HCT116 (cell line): Measurements from ENCODE around the gene STARD7. TPM values are rescaled to one million over a fixed set of nuclear protein-coding genes. Genes with fewer than 3 reads are reported as not detected.
"Not testable (repeated sequence)": the region's sequence is repeated elsewhere in the genome, so short reads cannot be mapped to it uniquely, and the experiment has no call there.

Experiments
- ATAC-seq: fragments of 200-7000 bp; cut with Tn5 transposase; 2 replicates; pipeline ENCODE4 v1.9.1; 2020; ENCODE audit warnings: mild to moderate bottlenecking, moderate library complexity
- BruUV-seq: library from RNA; stranded (reverse); fragments of 400-500 nt; replicated peaks from 2 replicates; lab custom pipeline; 2021; lab: Mats Ljungman, UMichigan
- CTCF ChIA-PET: fragments of 300-600 bp; sonication (Branson Sonifier 250); formaldehyde crosslinking; loops from one replicate; lab custom pipeline; 2021; ENCODE audit warnings: antibody characterized with exemption; lab: Charles Lee
- POLR2A ChIA-PET: fragments of 300-600, 350-600 bp; sonication (Branson Sonifier 250); formaldehyde crosslinking; loops from one replicate; lab custom pipeline; 2021; ENCODE audit warnings: antibody characterized with exemption; lab: Charles Lee
- RAD21 ChIA-PET, 2 experiments: fragments of 300-600 bp; sonication (Branson Sonifier 250); formaldehyde crosslinking; loops; one replicate each; lab custom pipeline; 2023; ENCODE audit warnings: low total read pairs in 2 of 2; ENCODE audit not compliant: uncharacterized antibody in 2 of 2, unreplicated experiment in 2 of 2, low non-redundant PET in 1 of 2; lab: Charles Lee
- DNase-seq: peaks from one replicate; pipeline ENCODE4 v3.0.0-alpha.2; 2010; ENCODE audit warnings: low read depth, low spot score
- H2AFZ ChIP-seq: fragments of 200-600 bp; shearing (Covaris generic), sonication (generic); 2 replicates; pipeline ENCODE4 v1.6.1; 2017; ENCODE audit warnings: low read depth, mixed run types, mixed read lengths, antibody characterized with exemption, low read length; ENCODE audit not compliant: poor library complexity, severe bottlenecking
- H3K27ac ChIP-seq: 2 replicates; pipeline ENCODE4 v1.5.1; 2012; ENCODE audit warnings: low read depth, low read length
- H3K27me3 ChIP-seq: fragments of 200-600 bp; sonication (generic); 2 replicates; pipeline ENCODE4 v1.6.1; 2016; ENCODE audit warnings: mixed run types, low read length, mixed read lengths; ENCODE audit not compliant: insufficient read depth
- H3K36me3 ChIP-seq, 2 experiments: fragments of 200-500 bp in 1 of 2; fragments of 200-600 bp in 1 of 2; sonication (Bioruptor generic) in 1 of 2; sonication (generic) in 1 of 2; 2 replicates each; pipeline versions ENCODE4 v1.5.1 to v1.6.1; 2014 to 2016; ENCODE audit warnings: low read length in 2 of 2, inconsistent platforms in 1 of 2, mixed read lengths in 1 of 2, mixed run types in 1 of 2; ENCODE audit not compliant: insufficient read depth in 2 of 2, control insufficient read depth in 1 of 2
- H3K4me1 ChIP-seq, 2 experiments: fragments of 200-600 bp in 1 of 2; sonication (generic) in 1 of 2; 2 replicates each; pipeline versions ENCODE4 v1.5.1 to v1.6.1; 2012 to 2017; ENCODE audit warnings: low read length in 2 of 2, inconsistent platforms in 1 of 2, mild to moderate bottlenecking in 1 of 2, mixed read lengths in 1 of 2, mixed run types in 1 of 2, moderate library complexity in 1 of 2; ENCODE audit not compliant: insufficient read depth in 2 of 2, control insufficient read depth in 1 of 2
- H3K4me2 ChIP-seq: fragments of 200-600 bp; sonication (generic); 2 replicates; pipeline ENCODE4 v1.6.1; 2017; ENCODE audit warnings: mixed run types, low read length, mixed read lengths
- H3K4me3 ChIP-seq, 2 experiments: fragments of 200-600 bp in 1 of 2; sonication (generic) in 1 of 2; replicated peaks in 1 of 2; 2 replicates each; pipeline ENCODE4 v1.5.1; 2011 to 2016; ENCODE audit warnings: low read length in 2 of 2, control low read depth in 1 of 2, low read depth in 1 of 2, mild to moderate bottlenecking in 1 of 2, mixed read lengths in 1 of 2, mixed run types in 1 of 2
- H3K79me2 ChIP-seq: fragments of 200-600 bp; sonication (generic); 2 replicates; pipeline ENCODE4 v1.6.1; 2017; ENCODE audit warnings: mild to moderate bottlenecking, mixed run types, low read length, moderate library complexity, mixed read lengths; ENCODE audit not compliant: insufficient read depth
- H3K9ac ChIP-seq: fragments of 200-600 bp; sonication (generic); 2 replicates; pipeline ENCODE4 v1.6.1; 2016; ENCODE audit warnings: low read length, mixed read lengths
- H3K9me2 ChIP-seq: fragments of 200-600 bp; sonication (generic), shearing (Covaris generic); 2 replicates; pipeline ENCODE4 v1.6.1; 2017; ENCODE audit warnings: mixed run types, mild to moderate bottlenecking, moderate library complexity; ENCODE audit not compliant: insufficient read depth
- H3K9me3 ChIP-seq, 2 experiments: fragments of 200-500 bp in 1 of 2; fragments of 200-600 bp in 1 of 2; sonication (Bioruptor generic) in 1 of 2; sonication (generic) in 1 of 2; 2 replicates each; pipeline ENCODE4 v1.6.1; 2014 to 2017; ENCODE audit warnings: low read length in 2 of 2, mixed read lengths in 2 of 2, inconsistent platforms in 1 of 2, low read depth in 1 of 2, mild to moderate bottlenecking in 1 of 2, mixed run types in 1 of 2, moderate library complexity in 1 of 2; ENCODE audit not compliant: control insufficient read depth in 1 of 2, insufficient read depth in 1 of 2
- H4K20me1 ChIP-seq: fragments of 200-600 bp; sonication (generic), shearing (Covaris generic); 2 replicates; pipeline ENCODE4 v1.6.1; 2017; ENCODE audit warnings: mixed run types, mild to moderate bottlenecking, moderate library complexity; ENCODE audit not compliant: insufficient read depth
- CBX3 ChIP-seq: IDR thresholded peaks from 2 replicates; pipeline ENCODE4 v1.6.1; 2012; ENCODE audit warnings: low read depth
- CEBPB ChIP-seq: IDR thresholded peaks from 2 replicates; pipeline ENCODE4 v1.6.1; 2012; ENCODE audit warnings: low read depth
- CTCF ChIP-seq, 3 experiments: fragments of 200-600 bp in 1 of 3; sonication (generic) in 1 of 3; IDR thresholded peaks in 2 of 3; conservative IDR thresholded peaks in 1 of 3; 2 replicates each; pipeline ENCODE4 v1.5.1; 2012 to 2017; ENCODE audit warnings: low read depth in 2 of 3, low read length in 2 of 3, antibody characterized with exemption in 1 of 3, borderline replicate concordance in 1 of 3, control low read depth in 1 of 3, mild to moderate bottlenecking in 1 of 3, mixed read lengths in 1 of 3, mixed run types in 1 of 3, moderate library complexity in 1 of 3; ENCODE audit not compliant: insufficient read depth in 1 of 3
- ELF1 ChIP-seq: IDR thresholded peaks from 2 replicates; pipeline ENCODE4 v1.6.1; 2012; ENCODE audit warnings: low read depth, borderline replicate concordance
- EZH2phosphoT487 ChIP-seq: fragments of 200-600 bp; IDR thresholded peaks from 2 replicates; pipeline ENCODE4 v1.6.1; 2018; ENCODE audit warnings: antibody characterized with exemption, borderline replicate concordance
- JUND ChIP-seq: IDR thresholded peaks from 2 replicates; pipeline ENCODE4 v1.6.1; 2012
- POLR2A ChIP-seq: IDR thresholded peaks from 2 replicates; pipeline ENCODE4 v1.7.0; 2011; ENCODE audit warnings: borderline replicate concordance; ENCODE audit not compliant: insufficient read depth, insufficient read length; ENCODE audit errors: extremely low read depth
- POLR2AphosphoS5 ChIP-seq: IDR thresholded peaks from 2 replicates; pipeline ENCODE4 v1.6.1; 2011; ENCODE audit warnings: mild to moderate bottlenecking, low read depth, low read length, moderate library complexity
- SIN3A ChIP-seq: IDR thresholded peaks from 2 replicates; pipeline ENCODE4 v1.6.1; 2012; ENCODE audit warnings: low read depth
- SRF ChIP-seq: IDR thresholded peaks from 2 replicates; pipeline ENCODE4 v1.6.1; 2012; ENCODE audit warnings: low read depth
- TCF7L2 ChIP-seq: IDR thresholded peaks from 2 replicates; pipeline ENCODE4 v1.7.0; 2011; ENCODE audit warnings: borderline replicate concordance, inconsistent platforms; ENCODE audit not compliant: insufficient read depth, insufficient read length; ENCODE audit errors: extremely low read depth
- YY1 ChIP-seq: IDR thresholded peaks from 2 replicates; pipeline ENCODE4 v1.6.1; 2011; ENCODE audit warnings: low read length, low read depth, moderate library complexity, mild to moderate bottlenecking; ENCODE audit not compliant: insufficient replicate concordance; ENCODE audit errors: extremely low read depth
- ZBTB33 ChIP-seq: IDR thresholded peaks from 2 replicates; pipeline ENCODE4 v1.6.1; 2011; ENCODE audit warnings: mild to moderate bottlenecking, low read length, moderate library complexity; ENCODE audit not compliant: insufficient replicate concordance; ENCODE audit errors: extremely low read depth
- ZNF274 ChIP-seq: fragments of 200-500 bp; sonication (Bioruptor generic); IDR thresholded peaks from 2 replicates; pipeline ENCODE4 v1.6.1; 2014; ENCODE audit warnings: mild to moderate bottlenecking, low read depth, low read length, inconsistent platforms
- intact Hi-C: fragments of 100-400 bp; cut with micrococcal nuclease; formaldehyde crosslinking; loops from 2 replicates; pipeline ENCODE4 v1.10.0; 2022
- total RNA-seq: library from RNA; stranded (reverse); gene quantifications from one replicate; pipeline ENCODE4 v1.2.1, GENCODE V29; 2021; ENCODE audit not compliant: unreplicated experiment
- TF ChIP-seq, protein P1 (sequence below): IDR thresholded peaks from 2 replicates; pipeline ENCODE4 v1.6.1; 2012

Gene STARD7
- total RNA-seq, 1 experiment from 2014 or later, result 160 TPM

DNA sequence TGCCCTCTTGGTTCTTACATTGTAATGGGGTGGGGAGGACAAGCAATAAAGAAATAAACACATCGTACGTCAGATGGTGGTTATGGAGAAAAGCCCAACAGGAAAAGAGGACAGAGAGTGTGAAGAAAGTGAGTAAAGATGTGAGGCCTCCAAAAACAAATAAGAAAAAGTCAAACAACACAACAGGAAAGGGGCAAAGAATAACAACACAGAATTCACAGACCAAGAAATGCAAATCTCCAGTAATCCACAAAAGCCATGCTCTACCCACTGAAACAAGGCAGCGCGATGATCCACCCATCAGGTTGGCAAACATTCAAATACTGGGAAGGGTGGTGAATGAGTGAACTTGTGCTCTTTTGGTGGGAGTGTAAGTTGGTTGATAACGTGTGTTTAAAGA lies 46.7 kb downstream of the STARD7 start:
- no peak for ATAC-seq
- Histone ChIP-seq H3K27me3 (no peaks in the 10 kb centered on the region), H2AFZ (no peak overlapping the region), H3K4me3 (no peak overlapping the region), H3K79me2 (no peaks in the 10 kb centered on the region), H3K27ac (no peak overlapping the region), H3K4me2 (no peak overlapping the region), H3K9ac (no peak overlapping the region), H3K36me3 (no peaks in the 10 kb centered on the region), H3K4me1 (no peaks in the 10 kb centered on the region), H4K20me1 (no peaks in the 10 kb centered on the region)
- RAD21 ChIA-PET, result no interaction called here
- CTCF ChIA-PET, result no interaction called here
- DNase-seq, result no peak
- POLR2A ChIA-PET, result no interaction called here
- no TSS peak for BruUV-seq
- intact Hi-C loops, result no loop called here
- no peak for TF ChIP-seq JUND
- no peak for TF ChIP-seq ZBTB33
- TF ChIP-seq SRF, result no peak
- TF ChIP-seq YY1, result no peak
- no peak for TF ChIP-seq EZH2phosphoT487
- no peak for TF ChIP-seq POLR2A
- TF ChIP-seq TCF7L2, result no peak
- no peak for TF ChIP-seq POLR2AphosphoS5
- no peak for TF ChIP-seq CEBPB
- no peak for TF ChIP-seq SIN3A
- TF ChIP-seq CBX3, result no peak
- TF ChIP-seq, protein P1, sequence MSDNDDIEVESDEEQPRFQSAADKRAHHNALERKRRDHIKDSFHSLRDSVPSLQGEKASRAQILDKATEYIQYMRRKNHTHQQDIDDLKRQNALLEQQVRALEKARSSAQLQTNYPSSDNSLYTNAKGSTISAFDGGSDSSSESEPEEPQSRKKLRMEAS, result no peak
- TF ChIP-seq ELF1, result no peak
- no peak for TF ChIP-seq ZNF274
- no peak for TF ChIP-seq CTCF (IDR thresholded peaks at IDR 0.05 in 2 of 3, conservative IDR thresholded peaks at IDR 0.05 in 1 of 3; ENCODE audit: borderline replicate concordance in 1 of 3, insufficient read depth in 1 of 3, low read depth in 2 of 3, low read length in 2 of 3)
- TF ChIP-seq, all 23 proteins: peak for 0
- Histone ChIP-seq H3K9me2 (no peaks in the 10 kb centered on the region), H3K9me3 (no peaks in the 10 kb centered on the region)

DNA sequence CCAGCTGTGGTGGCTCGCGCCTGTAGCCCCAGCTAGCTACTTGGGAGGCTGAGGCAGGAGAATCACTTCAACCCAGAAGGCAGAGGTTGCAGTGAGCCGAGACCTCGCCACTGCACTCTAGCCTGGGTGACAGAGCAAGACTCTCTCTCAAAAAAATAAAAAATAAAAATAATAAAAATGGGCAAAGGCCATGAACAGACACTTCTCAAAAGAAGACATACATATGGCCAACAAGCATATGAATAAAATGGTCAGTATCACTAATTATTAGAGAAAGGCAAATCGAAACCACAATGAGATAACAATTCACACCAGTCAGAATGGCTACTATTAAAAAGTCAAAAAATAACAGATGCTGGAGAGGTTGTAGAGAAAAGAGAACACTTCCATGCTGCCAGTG lies 48.3 kb downstream of the STARD7 start:
- H3K27me3 ChIP-seq, H3K9me3 ChIP-seq, H3K9ac ChIP-seq, intact Hi-C loops, H3K4me1 ChIP-seq, BruUV-seq, POLR2A ChIA-PET, H2AFZ ChIP-seq, H3K79me2 ChIP-seq, H3K36me3 ChIP-seq, CTCF ChIA-PET, H3K4me3 ChIP-seq, RAD21 ChIA-PET, H3K4me2 ChIP-seq, DNase-seq, H3K27ac ChIP-seq, ATAC-seq, H4K20me1 ChIP-seq, H3K9me2 ChIP-seq: not testable (repeated sequence)
